Activated naive CD4-positive, alpha-beta T cell treated with anti-CD3 and anti-CD28 coated beads, Interleukin-2, amount 10 ng/mL, durations not matched to agents 7 days and 5 days (primary cell): Measurements from ENCODE around the gene TDRD12.

Experiments
- CTCF ChIA-PET: fragments of 350-600 bp; sonication (Branson Sonifier 250); formaldehyde crosslinking; loops from one replicate; lab custom pipeline; 2021; ENCODE audit warnings: antibody characterized with exemption; lab: Charles Lee
- DNase-seq: peaks from one replicate; pipeline ENCODE4 v3.0.0-alpha.2; 2020
- H3K27ac Mint-ChIP-seq: one replicate; pipeline ENCODE4 v1.8.0; 2021; ENCODE audit warnings: mild to moderate bottlenecking, moderate library complexity, mixed read lengths
- H3K27me3 Mint-ChIP-seq: one replicate; pipeline ENCODE4 v1.8.0; 2021; ENCODE audit warnings: mild to moderate bottlenecking, mixed read lengths
- H3K36me3 Mint-ChIP-seq: one replicate; pipeline ENCODE4 v1.8.0; 2021; ENCODE audit warnings: mixed read lengths
- H3K4me1 Mint-ChIP-seq: one replicate; pipeline ENCODE4 v1.8.0; 2021; ENCODE audit warnings: mixed read lengths
- H3K4me3 Mint-ChIP-seq: one replicate; pipeline ENCODE4 v1.8.0; 2021; ENCODE audit warnings: mild to moderate bottlenecking, moderate library complexity, mixed read lengths
- H3K9me3 Mint-ChIP-seq: one replicate; pipeline ENCODE4 v1.8.0; 2021; ENCODE audit warnings: mixed read lengths

Gene TDRD12

GRCh38 chr19:32870981-32871451, 151.4 kb downstream of the TDRD12 start:
- CTCF ChIA-PET = no interaction called here
- H3K9me3 Mint-ChIP-seq = no peaks in the 10 kb centered on the region
- H3K4me3 Mint-ChIP-seq = no peak overlapping the region
- no peak overlapping the region for H3K27ac Mint-ChIP-seq
- no peaks in the 10 kb centered on the region for H3K4me1 Mint-ChIP-seq
- peaks cover 3% of the 10 kb centered on the region for H3K27me3 Mint-ChIP-seq
- no peak for DNase-seq
- H3K36me3 Mint-ChIP-seq = no peaks in the 10 kb centered on the region

DNA sequence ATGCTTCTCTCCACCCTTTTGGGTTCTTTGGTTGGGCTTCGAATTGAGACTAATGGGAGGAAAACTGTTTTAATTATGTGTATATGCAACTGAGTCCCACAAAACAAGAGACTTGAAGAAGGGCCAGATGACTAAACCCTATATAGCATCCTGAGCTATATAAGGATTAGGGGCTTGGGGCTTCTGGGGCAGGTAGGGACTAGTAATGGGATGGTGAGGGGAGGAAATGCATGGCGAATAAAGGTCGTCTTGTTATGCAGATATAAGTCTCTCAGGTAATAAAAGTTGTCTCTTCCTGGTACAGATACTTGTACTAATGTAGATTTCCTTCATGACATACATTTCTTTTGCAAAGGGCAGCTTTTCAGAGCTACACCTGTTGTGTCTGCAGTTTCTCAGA, 152.8 kb downstream of the TDRD12 start:
- DNase-seq = no peak
- no peaks in the 10 kb centered on the region for H3K36me3 Mint-ChIP-seq
- CTCF ChIA-PET = no interaction called here
- no peaks in the 10 kb centered on the region for H3K9me3 Mint-ChIP-seq
- H3K4me3 Mint-ChIP-seq = no peak overlapping the region
- peaks cover 6% of the 10 kb centered on the region for H3K4me1 Mint-ChIP-seq
- peaks cover 3% of the 10 kb centered on the region for H3K27me3 Mint-ChIP-seq
- no peak overlapping the region for H3K27ac Mint-ChIP-seq

DNA sequence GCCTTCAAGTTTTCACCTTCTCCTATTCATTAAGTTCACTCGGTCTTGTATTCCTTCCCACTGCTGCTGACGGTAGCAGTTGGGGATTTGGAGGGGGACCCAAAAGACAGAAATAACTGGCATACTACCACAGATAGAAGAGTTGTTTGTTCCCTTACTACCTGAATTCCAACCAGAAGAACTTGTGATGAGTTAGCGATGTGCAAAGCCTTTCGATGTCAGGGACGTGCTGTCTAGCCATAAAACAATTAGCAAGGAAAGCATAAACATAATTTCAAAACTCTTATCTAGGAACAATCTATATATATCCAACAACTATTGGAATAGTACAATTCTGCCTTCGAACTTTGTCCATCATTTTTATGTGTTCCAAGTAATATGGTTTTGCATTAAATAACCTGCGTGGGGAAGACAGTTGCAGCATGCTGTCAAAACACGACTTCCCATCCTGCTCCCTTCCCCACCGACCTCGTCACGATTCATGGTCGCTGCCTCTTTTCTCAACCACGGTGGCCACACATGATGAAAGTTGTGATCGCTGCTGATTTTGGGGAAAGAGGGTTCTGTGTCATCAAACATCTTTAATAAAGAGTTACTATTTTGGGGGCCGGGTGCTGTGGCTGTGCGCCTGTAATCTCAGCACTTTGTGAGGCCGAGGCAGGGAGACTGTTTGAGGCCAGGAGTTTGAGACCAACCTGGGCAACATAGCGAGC, 153.8 kb downstream of the TDRD12 start:
- CTCF ChIA-PET = no interaction called here
- Mint-ChIP-seq H3K27ac (no peak overlapping the region), H3K36me3 (no peaks in the 10 kb centered on the region), H3K4me3 (no peak overlapping the region), H3K27me3 (peaks cover 3% of the 10 kb centered on the region), H3K4me1 (peaks cover 6% of the 10 kb centered on the region), H3K9me3 (no peaks in the 10 kb centered on the region)
- DNase-seq = no peak

DNA sequence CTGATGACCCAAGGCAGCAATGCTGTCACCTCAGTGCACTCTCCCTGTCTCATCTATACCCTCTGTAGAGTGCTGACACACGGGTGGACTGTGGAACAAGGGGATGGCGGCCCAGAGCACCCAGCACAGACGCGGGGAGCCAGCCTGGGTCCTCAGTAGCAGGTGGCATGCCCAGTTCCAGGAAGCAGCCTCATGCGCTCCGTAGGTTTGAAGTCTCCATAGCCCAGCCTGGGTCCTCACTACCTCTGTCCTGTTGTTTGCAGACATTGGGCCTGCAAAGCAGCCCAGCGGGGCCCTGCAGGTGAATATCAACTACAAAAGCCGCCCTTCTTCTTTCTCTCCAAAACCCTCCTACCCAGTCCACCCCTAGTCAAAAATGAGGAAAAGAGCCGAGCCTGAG, 155.0 kb downstream of the TDRD12 start:
- CTCF ChIA-PET = no interaction called here
- no peak for DNase-seq
- peaks cover 6% of the 10 kb centered on the region for H3K4me1 Mint-ChIP-seq
- H3K27ac Mint-ChIP-seq = no peak overlapping the region
- no peak overlapping the region for H3K4me3 Mint-ChIP-seq
- H3K27me3 Mint-ChIP-seq = peaks cover 3% of the 10 kb centered on the region
- no peaks in the 10 kb centered on the region for H3K36me3 Mint-ChIP-seq
- H3K9me3 Mint-ChIP-seq = no peaks in the 10 kb centered on the region

DNA sequence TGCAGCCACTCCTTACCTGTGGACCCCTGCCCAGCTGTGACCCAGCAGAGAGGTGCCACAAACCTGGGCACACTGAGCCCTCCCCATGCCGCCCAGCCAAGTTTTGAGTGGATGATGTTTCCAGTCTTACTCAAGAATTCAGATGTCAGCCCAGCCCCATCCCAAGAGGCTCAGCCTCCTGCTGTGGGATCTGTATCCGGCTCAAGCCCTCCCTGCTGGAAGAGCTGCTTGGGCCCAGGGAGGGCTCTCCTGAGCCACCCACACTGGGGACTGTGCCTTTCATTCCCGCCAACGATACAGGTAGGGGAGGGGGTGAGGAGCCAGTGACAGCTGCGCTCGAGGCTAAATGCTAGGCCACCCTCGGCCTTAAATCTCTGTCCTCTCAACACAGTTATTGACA, 155.9 kb downstream of the TDRD12 start:
- no peak overlapping the region for H3K27ac Mint-ChIP-seq
- CTCF ChIA-PET = no interaction called here
- peaks cover 3% of the 10 kb centered on the region for H3K27me3 Mint-ChIP-seq
- H3K4me1 Mint-ChIP-seq = peaks cover 6% of the 10 kb centered on the region
- H3K36me3 Mint-ChIP-seq = no peaks in the 10 kb centered on the region
- DNase-seq = no peak
- H3K4me3 Mint-ChIP-seq = no peak overlapping the region
- H3K9me3 Mint-ChIP-seq = no peaks in the 10 kb centered on the region

DNA sequence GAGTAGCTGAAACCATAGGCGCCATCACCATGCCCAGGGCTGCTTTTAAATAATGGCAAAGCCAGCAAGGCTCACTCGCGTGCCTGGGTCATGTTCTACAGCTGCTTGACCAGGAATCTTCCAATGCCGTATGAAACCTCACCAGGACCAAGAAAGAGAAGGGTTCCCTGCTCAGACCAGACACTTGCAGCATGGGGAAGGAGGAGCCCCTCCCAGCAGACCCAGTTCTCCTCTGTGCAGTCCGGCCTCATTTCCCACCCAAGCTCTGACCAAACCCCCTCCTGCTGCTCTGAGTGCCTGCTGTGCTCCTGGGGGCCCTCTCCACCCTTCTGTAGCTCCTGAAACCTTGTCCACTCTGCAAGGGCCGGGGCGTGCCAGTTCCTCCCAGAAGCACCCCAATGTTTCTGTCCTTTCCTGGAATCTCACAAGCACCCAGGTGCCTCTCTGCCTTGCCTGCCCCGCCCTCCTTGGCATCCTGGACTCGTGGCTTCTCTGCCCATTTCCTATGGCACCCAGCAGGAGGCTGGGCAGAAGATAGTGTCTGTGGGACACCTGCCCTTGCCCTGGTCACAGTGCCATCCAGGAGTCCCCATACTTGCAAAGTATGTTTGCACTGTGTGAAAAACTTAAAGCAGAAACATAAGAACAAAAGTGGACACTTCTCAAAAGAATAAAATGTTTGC, 156.8 kb downstream of the TDRD12 start:
- H3K27ac Mint-ChIP-seq = no peak overlapping the region
- DNase-seq = no peak
- peaks cover 6% of the 10 kb centered on the region for H3K4me1 Mint-ChIP-seq
- H3K4me3 Mint-ChIP-seq = no peak overlapping the region
- CTCF ChIA-PET = no interaction called here
- H3K36me3 Mint-ChIP-seq = peaks cover under 1% of the 10 kb centered on the region
- no peaks in the 10 kb centered on the region for H3K27me3 Mint-ChIP-seq
- no peaks in the 10 kb centered on the region for H3K9me3 Mint-ChIP-seq

- CTCF ChIA-PET = no interaction called here
Observed at GRCh38 chr19:32876919-32877285, 157.3 kb downstream of the TDRD12 start.

More at GRCh38 chr19:32876919-32877285, 157.3 kb downstream of the TDRD12 start:
- no peak for DNase-seq
- H3K27ac Mint-ChIP-seq = no peak overlapping the region
- H3K4me3 Mint-ChIP-seq = no peak overlapping the region
- H3K9me3 Mint-ChIP-seq = no peaks in the 10 kb centered on the region
- H3K27me3 Mint-ChIP-seq = no peaks in the 10 kb centered on the region
- H3K4me1 Mint-ChIP-seq = peaks cover 6% of the 10 kb centered on the region
- peaks cover 2% of the 10 kb centered on the region for H3K36me3 Mint-ChIP-seq
